Loucy (cell line): Measurements from ENCODE around the gene RAPGEF5.

Experiments used
- CTCF ChIP-seq: fragments of 200-600 bp; sonication (generic); conservative IDR thresholded peaks from 2 replicates; pipeline ENCODE4 v1.5.1; 2014; ENCODE audit warnings: mild to moderate bottlenecking, antibody characterized with exemption, low read length
- EZH2phosphoT487 ChIP-seq: fragments of 200-600 bp; IDR thresholded peaks from 2 replicates; pipeline ENCODE4 v1.6.1; 2018; ENCODE audit warnings: antibody characterized with exemption, mild to moderate bottlenecking, moderate library complexity, borderline replicate concordance

GRCh38 chr7:22192801-22193200 is 164.2 kb downstream of the RAPGEF5 start:
- TF ChIP-seq CTCF, result no peak
- no peak for TF ChIP-seq EZH2phosphoT487
